CD4-positive, alpha-beta T cell (primary cell): ENCODE results near the gene GOPC. TPM values are rescaled to one million over a fixed set of nuclear protein-coding genes. Genes with fewer than 3 reads are reported as not detected.

ENCODE experiments used
- ATAC-seq: fragments of 200-7000 bp; cut with Tn5 transposase; one replicate; pipeline ENCODE4 v1.10.0; 2022; ENCODE audit warnings: mild to moderate bottlenecking; ENCODE audit not compliant: poor library complexity
- CTCF ChIA-PET: fragments of 350-600 bp; sonication (Branson Sonifier 250); formaldehyde crosslinking; loops from one replicate; lab custom pipeline; 2021; ENCODE audit warnings: antibody characterized with exemption, inconsistent platforms; lab: Charles Lee
- POLR2A ChIA-PET: fragments of 350-600 bp; sonication (Branson Sonifier 250); formaldehyde crosslinking; loops from one replicate; lab custom pipeline; 2021; ENCODE audit warnings: antibody characterized with exemption, inconsistent platforms; lab: Charles Lee
- DNase-seq, 14 experiments: peaks; one replicate each; pipeline ENCODE4 v3.0.0-alpha.2; 2013 to 2020; ENCODE audit warnings: mixed read lengths in 2 of 14
- H3K27ac ChIP-seq, 2 donors: one replicate each; pipeline versions ENCODE4 v1.5.1 to v1.7.0; 2013; ENCODE audit warnings: low read length in 2 of 2, low read depth in 1 of 2, mild to moderate bottlenecking in 1 of 2
- H3K27me3 ChIP-seq, 2 experiments: 1 replicate in 1 of 2; 2 replicates in 1 of 2; pipeline versions ENCODE4 v1.6.1 to v1.7.0; 2013; ENCODE audit warnings: low read length in 2 of 2, control low read depth in 1 of 2, mild to moderate bottlenecking in 1 of 2, moderate library complexity in 1 of 2; ENCODE audit not compliant: insufficient read depth in 2 of 2, control insufficient read depth in 1 of 2
- H3K36me3 ChIP-seq: one replicate; pipeline ENCODE4 v1.6.1; 2013; ENCODE audit warnings: low read length, control low read depth; ENCODE audit not compliant: insufficient read depth
- H3K4me1 ChIP-seq: one replicate; pipeline ENCODE4 v1.6.1; 2013; ENCODE audit warnings: low read length, control low read depth; ENCODE audit not compliant: insufficient read depth
- H3K4me3 ChIP-seq: one replicate; pipeline ENCODE4 v1.5.1; 2013; ENCODE audit warnings: mild to moderate bottlenecking, low read length, moderate library complexity
- H3K9me3 ChIP-seq, 2 experiments: 1 replicate in 1 of 2; 2 replicates in 1 of 2; pipeline versions ENCODE4 v1.6.1 to v1.7.0; 2013; ENCODE audit warnings: low read length in 2 of 2, mild to moderate bottlenecking in 2 of 2, control low read depth in 1 of 2, moderate library complexity in 1 of 2; ENCODE audit not compliant: control insufficient read depth in 1 of 2, insufficient read depth in 1 of 2
- H3K27ac Mint-ChIP-seq: one replicate; pipeline ENCODE4 v1.8.0; 2020; ENCODE audit warnings: mixed read lengths
- H3K27me3 Mint-ChIP-seq: one replicate; pipeline ENCODE4 v1.8.0; 2021; ENCODE audit warnings: mixed read lengths
- H3K36me3 Mint-ChIP-seq: one replicate; pipeline ENCODE4 v1.8.0; 2021; ENCODE audit warnings: low read depth, mixed read lengths
- H3K4me1 Mint-ChIP-seq: one replicate; pipeline ENCODE4 v1.8.0; 2021; ENCODE audit warnings: low read depth, mixed read lengths
- H3K4me3 Mint-ChIP-seq: one replicate; pipeline ENCODE4 v1.8.0; 2020; ENCODE audit warnings: mild to moderate bottlenecking, mixed read lengths
- H3K9me3 Mint-ChIP-seq: one replicate; pipeline ENCODE4 v1.8.0; 2020; ENCODE audit warnings: mixed read lengths
- intact Hi-C, 2 experiments: fragments of 100-400 bp; cut with DNase I in 1 of 2; cut with micrococcal nuclease in 1 of 2; formaldehyde crosslinking; loops; one replicate each; pipeline versions ENCODE4 v1.15.1 to v1.9.0; 2023 to 2025; cut with DNase I, micrococcal nuclease
- total RNA-seq, 174 experiments: library from RNA in 2 of 174; stranded (reverse) in 2 of 174; gene quantifications; one replicate each; pipeline ENCODE4 v1.2.3 and lab custom pipeline; 2021 to 2026
- TF ChIP-seq, protein P1 (sequence below): fragments of 200-600 bp; IDR thresholded peaks from one replicate; pipeline ENCODE4 v1.8.0; 2022; ENCODE audit warnings: antibody characterized with exemption, mild to moderate bottlenecking

GOPC gene
- total RNA-seq, 2 experiments from 2014 or later = 9.7 to 10.8 TPM

DNA sequence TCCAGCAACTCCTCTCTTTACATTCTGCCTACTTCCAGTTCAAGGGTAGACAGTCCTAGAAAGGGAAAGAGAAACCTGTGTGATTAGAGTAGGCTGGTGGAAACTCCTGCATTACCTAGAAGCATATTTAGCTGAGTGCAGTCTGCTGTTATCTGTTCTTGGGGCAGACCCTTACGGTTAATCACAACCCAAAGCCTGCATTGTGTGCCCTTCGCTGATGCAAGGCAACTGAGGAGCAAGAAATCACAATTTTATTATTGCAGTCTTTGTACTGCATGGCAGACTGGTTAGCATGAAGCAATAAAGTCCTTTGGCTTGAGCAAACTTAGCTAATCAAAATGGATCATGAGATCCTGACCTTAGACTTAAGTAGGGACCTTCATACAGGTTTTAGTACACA lies 1.5 kb upstream of the GOPC start:
- TF ChIP-seq, protein P1, sequence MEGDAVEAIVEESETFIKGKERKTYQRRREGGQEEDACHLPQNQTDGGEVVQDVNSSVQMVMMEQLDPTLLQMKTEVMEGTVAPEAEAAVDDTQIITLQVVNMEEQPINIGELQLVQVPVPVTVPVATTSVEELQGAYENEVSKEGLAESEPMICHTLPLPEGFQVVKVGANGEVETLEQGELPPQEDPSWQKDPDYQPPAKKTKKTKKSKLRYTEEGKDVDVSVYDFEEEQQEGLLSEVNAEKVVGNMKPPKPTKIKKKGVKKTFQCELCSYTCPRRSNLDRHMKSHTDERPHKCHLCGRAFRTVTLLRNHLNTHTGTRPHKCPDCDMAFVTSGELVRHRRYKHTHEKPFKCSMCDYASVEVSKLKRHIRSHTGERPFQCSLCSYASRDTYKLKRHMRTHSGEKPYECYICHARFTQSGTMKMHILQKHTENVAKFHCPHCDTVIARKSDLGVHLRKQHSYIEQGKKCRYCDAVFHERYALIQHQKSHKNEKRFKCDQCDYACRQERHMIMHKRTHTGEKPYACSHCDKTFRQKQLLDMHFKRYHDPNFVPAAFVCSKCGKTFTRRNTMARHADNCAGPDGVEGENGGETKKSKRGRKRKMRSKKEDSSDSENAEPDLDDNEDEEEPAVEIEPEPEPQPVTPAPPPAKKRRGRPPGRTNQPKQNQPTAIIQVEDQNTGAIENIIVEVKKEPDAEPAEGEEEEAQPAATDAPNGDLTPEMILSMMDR = no peak
- no peaks in the 10 kb centered on the region for H3K36me3 ChIP-seq
- H3K4me1 ChIP-seq = peaks cover 13% of the 10 kb centered on the region
- Mint-ChIP-seq H3K4me1 (peaks cover 45% of the 10 kb centered on the region), H3K27me3 (peaks cover 9% of the 10 kb centered on the region), H3K27ac (no peak overlapping the region), H3K4me3 (no peak overlapping the region), H3K9me3 (no peaks in the 10 kb centered on the region), H3K36me3 (peaks cover 14% of the 10 kb centered on the region)
- H3K27ac ChIP-seq = no peak overlapping the region
- H3K27me3 ChIP-seq = peaks cover 0 to 8% of the 10 kb centered on the region in 2 experiments
- intact Hi-C loops = loop anchor here (2.0 to 10.0 kb wide), 6 partner anchors 55 to 1751 kb away; partner anchors contain the start of gene TSPYL4 (in 1 of the 2)
- ATAC-seq (no peak), DNase-seq (no peak)
- no peaks in the 10 kb centered on the region for H3K9me3 ChIP-seq
- POLR2A ChIA-PET = interaction anchor here (1.7 to 2.0 kb wide), 2 partner anchors 57 to 154 kb away, joined by 4 to 5 read pairs; no protein-coding TSS in a partner anchor
- CTCF ChIA-PET = interaction anchor here (1.3 to 2.2 kb wide), 4 partner anchors 14 to 154 kb away, joined by 3 to 6 read pairs (median 4); partner anchors contain the start of gene NUS1
- no peak overlapping the region for H3K4me3 ChIP-seq

DNA sequence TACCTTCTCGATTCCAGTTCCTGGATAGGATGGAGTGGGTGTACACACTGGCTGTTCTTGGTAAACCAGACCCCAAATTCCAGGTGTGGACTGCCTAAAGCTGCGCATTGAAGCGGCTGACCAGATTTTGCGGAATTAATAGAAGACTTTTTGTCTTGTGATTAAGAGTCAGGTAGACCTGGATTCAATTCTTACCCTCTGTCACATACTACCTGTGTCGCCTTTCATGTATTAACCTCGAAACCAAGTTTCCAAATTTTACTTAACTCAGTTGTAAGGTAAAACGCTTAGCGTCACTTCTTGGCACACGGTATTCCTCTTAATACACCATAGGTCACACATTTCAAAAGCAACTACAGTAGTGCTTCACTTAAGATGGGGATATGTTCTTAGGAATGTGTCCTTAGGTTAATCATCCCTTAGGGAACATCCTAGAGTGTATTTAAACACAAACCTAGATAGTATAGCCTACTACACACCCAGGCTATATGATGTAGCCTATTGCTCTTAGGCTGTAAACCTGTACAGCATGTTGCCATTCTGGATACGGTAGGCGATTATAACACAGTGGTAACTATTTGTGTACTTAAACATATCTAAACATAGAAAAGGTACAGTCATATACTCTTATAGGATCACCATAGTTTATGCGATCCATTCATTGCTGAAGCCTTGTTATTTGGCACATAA lies 733 bp upstream of the GOPC start:
- peak overlapping the region; percentile 92 for H3K27ac Mint-ChIP-seq
- H3K4me3 Mint-ChIP-seq = peak overlapping the region; percentile 99
- DNase-seq = no peak
- TF ChIP-seq, protein P1 = no peak
- H3K9me3 ChIP-seq = no peaks in the 10 kb centered on the region
- peaks cover 5% of the 10 kb centered on the region for H3K27me3 Mint-ChIP-seq
- peak overlapping the region; percentile 82 to 86 for H3K27ac ChIP-seq
- peak overlapping the region; percentile 94 for H3K4me3 ChIP-seq
- H3K4me1 ChIP-seq = peaks cover 15% of the 10 kb centered on the region
- no peaks in the 10 kb centered on the region for H3K9me3 Mint-ChIP-seq
- H3K36me3 ChIP-seq = peaks cover 7% of the 10 kb centered on the region
- H3K27me3 ChIP-seq = peaks cover 0 to 6% of the 10 kb centered on the region in 2 experiments
- H3K4me1 Mint-ChIP-seq = peaks cover 52% of the 10 kb centered on the region
- H3K36me3 Mint-ChIP-seq = peaks cover 21% of the 10 kb centered on the region
- no peak for ATAC-seq
- intact Hi-C loops = loop anchor here (1.0 to 10.0 kb wide), 5 partner anchors 54 to 1752 kb away; partner anchors contain the start of genes NUS1 (in 1 of the 2) and TSPYL4 (in 1 of the 2)
- CTCF ChIA-PET = interaction anchor here (0.8 to 2.2 kb wide), 3 partner anchors 13 to 153 kb away, joined by 5 to 6 read pairs (median 5); partner anchors contain the start of gene NUS1
- POLR2A ChIA-PET = interaction anchor here (0.6 to 2.7 kb wide), 19 partner anchors 10 to 1502 kb away, joined by 3 to 37 read pairs (median 6); partner anchors contain the start of genes ASF1A, NT5DC1 and RWDD1

DNA sequence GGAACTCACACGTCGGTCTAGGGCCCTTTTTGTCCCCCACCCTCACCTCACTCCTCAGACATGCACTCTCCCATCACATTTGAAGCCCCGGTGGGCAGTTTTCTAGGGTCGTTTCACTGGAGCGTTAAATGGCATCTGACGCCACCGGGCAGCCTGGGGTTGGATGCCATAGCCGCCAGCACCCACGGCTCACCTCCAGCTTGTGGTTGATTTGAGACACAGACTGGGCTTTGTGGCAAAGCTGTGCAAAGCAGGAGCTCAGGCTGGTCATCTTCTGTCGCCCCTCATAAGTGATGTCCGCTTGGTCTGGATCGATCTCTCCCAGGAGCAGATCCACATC lies 530 bp downstream of the GOPC start:
- H3K4me1 ChIP-seq = peaks cover 15% of the 10 kb centered on the region
- H3K27me3 Mint-ChIP-seq = no peaks in the 10 kb centered on the region
- TF ChIP-seq, protein P1 = no peak
- H3K9me3 Mint-ChIP-seq = no peaks in the 10 kb centered on the region
- H3K36me3 Mint-ChIP-seq = peaks cover 33% of the 10 kb centered on the region
- ChIA-PET POLR2A (interaction anchor here (0.6 to 2.7 kb wide), 17 partner anchors 11 to 1501 kb away, joined by 3 to 37 read pairs (median 6); partner anchors contain the start of genes ASF1A and NT5DC1), CTCF (no interaction called here)
- H3K36me3 ChIP-seq = peaks cover 10% of the 10 kb centered on the region
- peak overlapping the region; percentile 99 for H3K4me3 Mint-ChIP-seq
- intact Hi-C loops = loop anchor here (1.0 to 10.0 kb wide), 6 partner anchors 53 to 1753 kb away; partner anchors contain the start of genes NUS1 (in 1 of the 2) and TSPYL4 (in 1 of the 2)
- peak overlapping the region; percentile 94 for H3K4me3 ChIP-seq
- H3K27me3 ChIP-seq = no peaks in the 10 kb centered on the region
- no peak for ATAC-seq
- peak in 2 of 14 experiments; percentile 11 to 36 for DNase-seq
- peak overlapping the region; percentile 82 to 86 for H3K27ac ChIP-seq
- H3K9me3 ChIP-seq = no peaks in the 10 kb centered on the region
- H3K4me1 Mint-ChIP-seq = peaks cover 52% of the 10 kb centered on the region
- peak overlapping the region; percentile 92 for H3K27ac Mint-ChIP-seq
